Suprapubic skin (tissue), 4 donors: ENCODE results near the gene GBGT1. TPM values are rescaled to one million over a fixed set of nuclear protein-coding genes. Genes with fewer than 3 reads are reported as not detected.

Experiments
- DNase-seq, 2 donors: peaks; one replicate each; pipeline ENCODE4 v3.0.0-alpha.2; 2019; ENCODE audit warnings: low spot score in 2 of 2
- H3K27ac ChIP-seq: fragments of 200-600 bp; sonication (generic); one replicate; pipeline ENCODE4 v1.5.1; 2019
- H3K27me3 ChIP-seq: fragments of 200-600 bp; sonication (generic); one replicate; pipeline ENCODE4 v1.5.1; 2019
- H3K36me3 ChIP-seq: fragments of 200-600 bp; sonication (generic); one replicate; pipeline ENCODE4 v1.5.1; 2019
- H3K4me1 ChIP-seq: fragments of 200-600 bp; sonication (generic); one replicate; pipeline ENCODE4 v1.5.1; 2019
- H3K4me3 ChIP-seq: fragments of 200-600 bp; sonication (generic); one replicate; pipeline ENCODE4 v1.5.1; 2019; ENCODE audit warnings: mild to moderate bottlenecking
- H3K9me3 ChIP-seq: fragments of 200-600 bp; sonication (generic); one replicate; pipeline ENCODE4 v1.5.1; 2019
- CTCF ChIP-seq, 2 donors: fragments of 200-600 bp in 1 of 2; fragments of 450-650 bp in 1 of 2; sonication (generic) in 1 of 2; IDR thresholded peaks; one replicate each; pipeline ENCODE4 v1.5.1; 2016 to 2019; ENCODE audit warnings: antibody characterized with exemption in 2 of 2, mild to moderate bottlenecking in 1 of 2, moderate library complexity in 1 of 2
- EP300 ChIP-seq: sonication (generic); formaldehyde crosslinking; IDR thresholded peaks from one replicate; pipeline ENCODE4 v1.6.1; 2017; ENCODE audit warnings: antibody characterized with exemption
- POLR2A ChIP-seq, 2 donors: fragments of 450-650 bp; IDR thresholded peaks; one replicate each; pipeline ENCODE4 v1.6.1; 2017; ENCODE audit warnings: antibody characterized with exemption in 2 of 2, mild to moderate bottlenecking in 2 of 2, moderate library complexity in 2 of 2
- POLR2AphosphoS5 ChIP-seq, 3 donors: sonication (generic); formaldehyde crosslinking; IDR thresholded peaks; one replicate each; pipeline ENCODE4 v1.6.1; 2017; ENCODE audit warnings: antibody characterized with exemption in 3 of 3
- WGBS: methylation state at CpG from one replicate; pipeline ENCODE4 v1.1.5; 2018; 5-methylcytosine and 5-hydroxymethylcytosine counted together
- total RNA-seq, 4 donors: library from RNA; depleted of rRNA; stranded (reverse); fragments of >200 nt; gene quantifications; one replicate each; pipeline ENCODE4 v1.1.0, GENCODE V29; 2016

The GBGT1 gene
- total RNA-seq, 4 donors from 2014 or later = 2.6 to 14.6 (median 5.8) TPM

- 31% methylated on average over 16 of the region's 19 CpGs for WGBS
- Histone ChIP-seq H3K4me3 (no peak overlapping the region), H3K27ac (peak overlapping the region; percentile 44), H3K4me1 (peaks cover 87% of the 10 kb centered on the region), H3K36me3 (no peaks in the 10 kb centered on the region), H3K27me3 (no peaks in the 10 kb centered on the region), H3K9me3 (no peaks in the 10 kb centered on the region)
- TF ChIP-seq EP300 = no peak
- no peak for TF ChIP-seq POLR2AphosphoS5 (IDR thresholded peaks at IDR 0.05)
- TF ChIP-seq POLR2A (IDR thresholded peaks at IDR 0.05) = no peak
- no peak for TF ChIP-seq CTCF (IDR thresholded peaks at IDR 0.05)
- peak in 1 of 2 donors; percentile 83 for DNase-seq
These were observed 40.6 kb downstream of the GBGT1 start for GRCh38 chr9:133122935-133123611.

GRCh38 chr9:133122605-133122934 is 41.1 kb downstream of the GBGT1 start:
- H3K27ac ChIP-seq = peak overlapping the region; percentile 44
- no peaks in the 10 kb centered on the region for H3K27me3 ChIP-seq
- DNase-seq = no peak
- 64% methylated on average over 4 of the region's 4 CpGs for WGBS
- no peak for TF ChIP-seq POLR2AphosphoS5 (IDR thresholded peaks at IDR 0.05)
- no peak for TF ChIP-seq CTCF (IDR thresholded peaks at IDR 0.05)
- no peak for TF ChIP-seq EP300
- no peak for TF ChIP-seq POLR2A (IDR thresholded peaks at IDR 0.05)
- H3K36me3 ChIP-seq = no peaks in the 10 kb centered on the region
- peaks cover 87% of the 10 kb centered on the region for H3K4me1 ChIP-seq
- no peak overlapping the region for H3K4me3 ChIP-seq
- no peaks in the 10 kb centered on the region for H3K9me3 ChIP-seq

DNA sequence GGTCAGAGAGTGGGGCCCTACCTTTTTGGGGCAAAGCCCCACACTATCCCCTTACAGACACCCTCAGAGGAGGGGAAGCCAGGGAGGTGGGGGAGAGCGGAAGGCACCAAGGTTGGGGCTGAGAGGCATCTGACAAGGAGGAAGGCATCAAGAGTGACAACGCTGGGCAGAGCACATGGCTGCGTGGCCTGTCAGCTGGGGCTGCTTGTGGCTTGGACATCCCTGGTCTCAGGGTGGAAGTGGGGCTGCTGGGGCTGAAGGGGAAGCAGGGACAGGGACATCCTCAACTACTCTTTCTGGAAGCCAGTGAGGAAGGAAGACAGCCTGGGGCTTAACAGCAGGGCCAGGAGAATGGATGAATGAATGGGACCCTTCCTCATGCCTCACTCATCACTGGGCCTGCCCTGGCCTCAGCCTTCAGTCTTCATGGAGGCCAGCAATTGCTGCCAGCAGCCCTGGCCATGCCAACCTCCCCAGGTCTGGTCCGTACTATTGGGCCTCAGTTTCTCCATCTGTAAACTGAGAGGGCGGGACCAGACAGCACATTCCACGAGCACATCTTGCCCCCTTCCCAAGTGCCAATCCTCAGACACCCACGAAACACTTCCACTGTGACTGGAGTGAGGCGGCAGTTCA is 41.7 kb downstream of the GBGT1 start:
- WGBS = 84% methylated on average over 8 of the region's 8 CpGs
- no peaks in the 10 kb centered on the region for H3K36me3 ChIP-seq
- H3K4me1 ChIP-seq = peaks cover 87% of the 10 kb centered on the region
- no peaks in the 10 kb centered on the region for H3K9me3 ChIP-seq
- DNase-seq = no peak
- no peaks in the 10 kb centered on the region for H3K27me3 ChIP-seq
- TF ChIP-seq POLR2AphosphoS5 (IDR thresholded peaks at IDR 0.05) = no peak
- no peak for TF ChIP-seq CTCF (IDR thresholded peaks at IDR 0.05)
- no peak for TF ChIP-seq EP300
- no peak for TF ChIP-seq POLR2A (IDR thresholded peaks at IDR 0.05)
- peak overlapping the region; percentile 98 for H3K27ac ChIP-seq
- no peak overlapping the region for H3K4me3 ChIP-seq

DNA sequence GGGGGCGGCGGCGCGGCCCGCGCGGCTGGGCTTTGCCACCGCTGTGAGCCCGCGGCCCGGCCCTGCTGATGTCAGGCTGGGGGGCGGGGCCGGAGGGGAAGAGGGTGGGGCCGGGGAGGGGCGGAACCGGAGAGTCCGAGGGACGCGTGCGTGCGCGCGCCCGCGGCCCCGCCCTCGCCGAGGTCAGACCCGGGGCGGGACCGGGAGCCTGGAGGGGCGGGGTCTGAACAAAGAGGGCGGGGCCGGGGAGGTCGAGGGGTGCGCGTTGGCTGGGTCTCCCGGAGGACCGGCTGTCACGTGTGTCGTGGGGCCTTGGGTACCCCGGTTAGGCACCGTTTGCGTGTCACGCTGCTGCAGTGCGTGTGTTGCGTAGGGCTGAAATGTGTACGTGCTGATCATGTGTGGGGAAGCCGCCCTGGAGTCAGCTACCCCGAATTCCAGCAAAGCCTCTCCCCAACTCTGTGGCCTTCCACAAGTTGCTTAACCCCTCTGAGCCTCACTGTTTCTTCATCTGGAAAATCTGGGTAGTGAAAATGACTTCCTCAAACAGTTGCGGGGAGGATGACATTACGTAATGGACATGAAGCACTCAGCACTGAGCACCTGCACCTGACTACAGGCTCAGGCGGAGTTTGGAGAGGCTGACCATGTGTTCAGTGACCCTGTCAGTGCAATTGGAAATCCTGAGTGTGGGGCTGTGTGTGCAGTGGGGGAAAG is 42.4 kb downstream of the GBGT1 start, which contains the start of gene RALGDS:
Gene RALGDS (minus strand): TSS at position 43 of the 717 bp plus-strand sequence. CDS start 86 bp downstream, outside the sequence.
- TF ChIP-seq POLR2AphosphoS5 (IDR thresholded peaks at IDR 0.05) (peak in 1 of 3 donors; percentile 60), CTCF (IDR thresholded peaks at IDR 0.05) (no peak), POLR2A (IDR thresholded peaks at IDR 0.05) (no peak), EP300 (no peak)
- Histone ChIP-seq H3K27me3 (no peaks in the 10 kb centered on the region), H3K36me3 (no peaks in the 10 kb centered on the region), H3K4me1 (peaks cover 87% of the 10 kb centered on the region), H3K4me3 (peak within 1 kb of the TSS; percentile 93), H3K27ac (peak within 1 kb of the TSS; percentile 98), H3K9me3 (no peaks in the 10 kb centered on the region)
- 13% methylated on average over 17 of the region's 53 CpGs for WGBS
- DNase-seq = peak; percentile 94
